GM12872 (cell line): ENCODE results near the gene RXYLT1.

Source experiments
- CTCF ChIP-seq: IDR thresholded peaks from 3 replicates; pipeline ENCODE4 v1.5.1; 2011; ENCODE audit warnings: low read depth, mild to moderate bottlenecking, low read length, moderate library complexity; ENCODE audit not compliant: insufficient read depth

The RXYLT1 gene

GRCh38 chr12:63823040-63823439 lies 43.3 kb downstream of the RXYLT1 start:
- no peak for TF ChIP-seq CTCF

- peak; percentile 77 for TF ChIP-seq CTCF
These were observed 46.4 kb downstream of the RXYLT1 start for GRCh38 chr12:63826006-63826585.

- TF ChIP-seq CTCF, result no peak
These were observed 49.2 kb downstream of the RXYLT1 start for GRCh38 chr12:63828867-63829266.

- no peak for TF ChIP-seq CTCF
These were observed 56.3 kb downstream of the RXYLT1 start for GRCh38 chr12:63836046-63836445.

GRCh38 chr12:63836936-63837335 lies 57.2 kb downstream of the RXYLT1 start:
- no peak for TF ChIP-seq CTCF

- no peak for TF ChIP-seq CTCF
These were observed 58.7 kb downstream of the RXYLT1 start for GRCh38 chr12:63838411-63838810.

- no peak for TF ChIP-seq CTCF
These were observed 61.3 kb downstream of the RXYLT1 start for GRCh38 chr12:63841011-63841410.
